GM11168 (cell line): ENCODE data around the gene COPB2.

ENCODE experiments used
- in situ Hi-C: fragments of 300-500 bp; cut with MboI; formaldehyde crosslinking; loops from one replicate; pipeline ENCODE4 v1.12.0; 2022; ENCODE audit warnings: low sequenced_read_pairs; ENCODE audit not compliant: unreplicated experiment

COPB2 gene

GRCh38 chr3:139312959-139313358 lies 76.5 kb downstream of the COPB2 start:
- in situ Hi-C loops = loop anchor here (10.0 to 25.0 kb wide), 2 partner anchors 201 to 378 kb away; no protein-coding TSS in a partner anchor

- in situ Hi-C loops = loop anchor here (10.0 to 25.0 kb wide), 2 partner anchors 200 to 378 kb away; no protein-coding TSS in a partner anchor
Measured at GRCh38 chr3:139312416-139312815, 77.0 kb downstream of the COPB2 start.

GRCh38 chr3:139311557-139311956 lies 77.9 kb downstream of the COPB2 start:
- in situ Hi-C loops = loop anchor here (10.0 to 25.0 kb wide), 2 partner anchors 199 to 377 kb away; no protein-coding TSS in a partner anchor

- in situ Hi-C loops = loop anchor here (10.0 to 25.0 kb wide), 2 partner anchors 198 to 376 kb away; no protein-coding TSS in a partner anchor
Measured at GRCh38 chr3:139310474-139310933, 78.9 kb downstream of the COPB2 start.

- in situ Hi-C loops = loop anchor here (10.0 to 25.0 kb wide), 2 partner anchors 198 to 375 kb away; no protein-coding TSS in a partner anchor
Measured at GRCh38 chr3:139309880-139310279, 79.6 kb downstream of the COPB2 start.

- in situ Hi-C loops = loop anchor here (25.0 kb wide), 1 partner anchor 197 kb away; no protein-coding TSS in a partner anchor
Measured at GRCh38 chr3:139309061-139309591, 80.3 kb downstream of the COPB2 start.

- in situ Hi-C loops = loop anchor here (25.0 kb wide), 1 partner anchor 196 kb away; no protein-coding TSS in a partner anchor
Measured at GRCh38 chr3:139308560-139308959, 80.9 kb downstream of the COPB2 start.

- in situ Hi-C loops = loop anchor here (25.0 kb wide), 1 partner anchor 196 kb away; no protein-coding TSS in a partner anchor
Measured at GRCh38 chr3:139307601-139308555, 81.6 kb downstream of the COPB2 start.
